T-helper 22 cell (primary cell): ENCODE measurements around the gene PNKD.

Experiments
- DNase-seq: peaks from one replicate; pipeline ENCODE4 v3.0.0-alpha.2; 2020; ENCODE audit warnings: low read depth

PNKD gene

DNA sequence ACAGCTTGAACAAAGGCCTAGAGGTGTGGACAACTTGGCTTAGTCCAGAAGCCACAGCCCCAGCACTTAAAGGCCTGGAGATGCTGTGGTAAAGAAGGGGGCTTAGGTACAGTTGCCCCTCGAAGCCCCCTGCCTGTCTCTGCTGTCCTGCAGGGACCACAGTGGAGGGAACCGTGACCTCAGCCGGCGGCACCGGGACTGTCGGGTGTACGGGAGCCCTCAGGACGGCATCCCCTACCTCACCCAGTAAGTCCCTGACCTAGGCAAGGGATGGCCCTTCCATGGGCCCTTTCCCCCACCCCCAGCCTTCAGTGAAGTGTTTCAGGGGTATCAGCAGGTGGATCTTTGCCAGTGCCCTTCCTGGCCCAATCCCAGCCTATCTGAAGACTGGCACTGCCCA, 71.1 kb downstream of the PNKD start:
- DNase-seq = no peak

DNA sequence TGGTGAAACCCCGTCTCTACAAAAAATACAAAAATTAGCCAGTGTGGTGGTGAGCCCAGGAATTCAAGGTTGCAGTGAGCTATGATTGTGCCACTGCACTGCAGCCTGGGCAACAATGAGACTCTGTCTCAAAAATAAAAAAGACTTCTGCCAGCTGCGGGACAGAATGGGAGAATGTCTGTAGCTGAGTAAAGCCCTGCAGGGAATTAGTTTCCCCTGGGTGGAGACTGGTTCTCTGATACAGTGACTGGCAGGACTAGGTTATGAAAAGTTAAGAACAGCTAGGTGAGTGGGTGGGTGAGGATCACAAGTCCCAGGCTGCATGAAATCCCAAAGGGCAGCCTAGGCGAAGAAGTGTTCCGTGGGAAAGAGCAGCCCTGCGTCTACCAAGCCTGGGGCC, 72.5 kb downstream of the PNKD start:
- DNase-seq = no peak

DNA sequence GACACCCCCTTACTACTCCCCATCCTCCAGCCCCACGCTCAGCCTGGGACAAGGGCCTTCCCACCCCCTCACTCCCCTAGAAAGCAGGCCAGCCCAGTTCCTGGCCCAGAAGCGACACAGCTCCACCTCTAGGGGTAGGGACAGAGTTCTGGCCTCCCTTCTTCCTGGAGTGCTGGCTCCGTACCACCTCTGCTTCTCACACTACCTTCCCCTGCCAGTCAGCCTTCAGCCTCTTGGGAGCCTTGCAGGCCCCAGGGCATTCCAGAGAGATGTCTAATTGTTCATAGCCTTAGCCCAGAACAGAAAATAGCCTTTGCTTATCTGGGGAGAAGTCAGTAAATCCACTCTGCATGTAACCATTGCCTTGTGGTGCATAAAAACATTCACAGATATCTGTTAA, 73.3 kb downstream of the PNKD start:
- DNase-seq = no peak

DNA sequence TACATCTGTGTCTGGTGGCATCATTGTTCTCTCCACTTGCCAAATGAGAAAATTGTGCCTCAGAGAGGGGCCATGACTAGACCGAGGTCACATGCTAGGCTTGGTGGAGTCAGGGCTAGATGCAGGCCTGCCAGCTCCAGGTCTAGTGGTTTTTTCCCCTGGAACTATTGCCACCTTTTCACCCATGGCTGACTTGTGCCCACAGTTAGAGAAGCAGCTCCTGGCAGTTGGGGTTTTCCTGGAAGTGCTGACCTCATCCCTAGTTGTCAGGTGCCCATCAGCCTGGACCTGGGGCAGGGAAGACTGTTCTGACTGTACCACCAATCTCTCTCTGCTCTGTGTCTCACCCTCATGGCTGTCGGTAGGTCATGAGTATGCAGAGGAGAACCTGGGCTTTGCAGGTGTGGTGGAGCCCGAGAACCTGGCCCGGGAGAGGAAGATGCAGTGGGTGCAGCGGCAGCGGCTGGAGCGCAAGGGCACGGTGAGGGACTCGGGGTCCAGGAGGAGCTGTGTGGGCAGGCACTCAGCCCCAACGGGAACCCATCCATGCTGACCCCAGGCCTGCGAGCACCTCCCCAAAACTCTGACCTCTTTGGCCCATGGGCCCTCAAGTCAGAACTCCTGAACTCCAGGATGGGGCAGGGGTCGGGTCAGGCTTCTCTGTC, 73.9 kb downstream of the PNKD start:
- DNase-seq = no peak

DNA sequence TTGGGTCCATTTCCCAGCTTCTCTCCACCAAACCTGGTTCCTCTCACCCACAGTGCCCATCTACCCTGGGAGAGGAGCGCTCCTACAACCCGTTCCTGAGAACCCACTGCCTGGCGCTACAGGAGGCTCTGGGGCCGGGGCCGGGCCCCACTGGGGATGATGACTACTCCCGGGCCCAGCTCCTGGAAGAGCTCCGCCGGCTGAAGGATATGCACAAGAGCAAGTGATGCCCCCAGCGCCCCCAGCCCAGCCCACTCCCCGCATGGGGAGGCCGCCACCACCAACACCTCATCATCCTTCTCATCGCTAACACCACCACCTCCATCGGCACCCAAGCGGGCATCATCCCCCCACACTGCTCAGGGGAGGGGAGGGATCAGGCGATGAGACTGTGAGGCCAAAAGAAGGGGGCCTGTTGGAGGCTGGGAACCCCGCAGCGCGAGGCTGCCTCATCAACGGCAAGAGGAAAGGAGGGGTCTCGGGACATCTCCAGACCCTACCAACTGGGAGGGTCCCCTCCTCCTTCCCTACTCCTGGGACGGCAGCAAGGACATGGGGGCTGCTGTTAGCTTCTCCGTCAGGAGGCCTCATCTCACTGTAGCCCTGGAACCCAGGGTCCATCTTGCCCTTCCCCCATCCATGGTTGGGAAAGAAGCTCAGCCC, 74.6 kb downstream of the PNKD start:
- DNase-seq = no peak

DNA sequence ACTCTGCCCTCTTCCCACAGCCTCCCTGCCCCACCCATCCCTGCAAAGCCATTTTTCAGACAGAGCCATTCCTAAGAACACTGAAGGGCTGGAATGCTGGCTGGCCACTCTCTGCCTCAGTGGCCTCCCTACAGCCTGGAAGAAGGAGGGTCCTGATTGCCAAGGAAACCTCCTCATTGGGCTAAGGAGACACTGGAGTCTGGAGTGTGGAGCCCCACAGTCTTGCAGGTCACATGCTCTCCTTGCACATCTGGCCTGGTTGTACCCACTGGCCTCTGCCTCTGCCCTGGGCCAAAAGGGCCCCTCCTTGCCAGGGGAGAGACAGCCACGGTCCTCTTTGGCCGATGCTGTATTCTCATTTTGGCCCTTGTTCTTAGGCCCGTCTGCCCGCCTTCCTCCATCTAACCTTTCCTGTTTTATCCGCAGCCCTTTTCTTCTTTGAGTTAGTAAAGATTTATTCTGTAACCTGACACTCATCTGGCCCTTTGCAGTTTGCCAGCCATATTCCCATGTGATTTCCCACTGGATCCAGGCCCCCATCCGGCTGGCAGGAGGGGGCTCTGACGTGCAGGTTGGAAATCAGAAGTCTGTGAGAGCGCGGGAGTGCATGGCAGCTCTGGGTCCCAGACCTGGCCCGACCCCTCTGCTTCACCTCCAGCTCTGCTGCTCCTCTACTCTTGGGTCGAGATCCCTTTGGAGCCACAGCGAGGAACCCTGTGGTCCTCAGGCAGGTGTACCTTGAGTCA, 75.3 kb downstream of the PNKD start:
- DNase-seq = no peak

DNA sequence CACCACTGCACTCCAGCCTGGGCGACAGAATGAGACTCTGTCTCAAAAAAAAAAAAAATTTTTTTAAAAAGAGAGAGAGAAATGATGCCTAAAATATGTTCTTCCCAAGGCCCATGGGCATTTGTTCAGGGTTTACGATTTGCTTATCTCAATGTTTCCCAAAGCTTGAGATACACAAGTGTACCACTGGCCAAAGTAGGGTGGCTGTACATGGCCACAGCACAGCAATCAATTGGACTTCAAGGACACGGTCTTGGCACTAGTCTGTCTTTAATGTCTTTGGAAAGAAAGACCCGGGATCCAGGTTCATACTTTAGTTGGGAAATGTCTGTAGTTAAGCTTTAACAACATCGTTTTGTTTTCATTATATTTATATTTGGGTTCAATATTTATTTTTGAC, 76.9 kb downstream of the PNKD start:
- DNase-seq = no peak

DNA sequence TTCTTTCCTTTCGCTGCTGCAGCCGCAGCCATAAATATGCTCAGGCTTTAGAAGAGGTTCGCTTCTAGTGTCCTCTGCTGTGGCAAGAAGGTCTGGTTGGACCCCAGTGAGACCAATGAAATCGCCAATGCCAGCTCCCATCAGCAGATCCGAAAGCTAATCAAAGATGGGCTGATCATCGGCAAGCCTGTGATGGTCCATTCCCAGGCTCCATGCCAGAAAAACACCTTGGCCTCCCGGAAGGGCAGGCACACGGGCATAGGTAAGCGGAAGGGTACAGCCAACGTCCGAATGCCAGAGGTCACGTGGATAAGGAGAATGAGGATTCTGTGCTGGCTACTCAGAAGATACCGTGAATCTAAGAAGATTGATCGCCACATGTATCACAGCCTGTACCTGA, 83.7 kb downstream of the PNKD start:
- no peak for DNase-seq

DNA sequence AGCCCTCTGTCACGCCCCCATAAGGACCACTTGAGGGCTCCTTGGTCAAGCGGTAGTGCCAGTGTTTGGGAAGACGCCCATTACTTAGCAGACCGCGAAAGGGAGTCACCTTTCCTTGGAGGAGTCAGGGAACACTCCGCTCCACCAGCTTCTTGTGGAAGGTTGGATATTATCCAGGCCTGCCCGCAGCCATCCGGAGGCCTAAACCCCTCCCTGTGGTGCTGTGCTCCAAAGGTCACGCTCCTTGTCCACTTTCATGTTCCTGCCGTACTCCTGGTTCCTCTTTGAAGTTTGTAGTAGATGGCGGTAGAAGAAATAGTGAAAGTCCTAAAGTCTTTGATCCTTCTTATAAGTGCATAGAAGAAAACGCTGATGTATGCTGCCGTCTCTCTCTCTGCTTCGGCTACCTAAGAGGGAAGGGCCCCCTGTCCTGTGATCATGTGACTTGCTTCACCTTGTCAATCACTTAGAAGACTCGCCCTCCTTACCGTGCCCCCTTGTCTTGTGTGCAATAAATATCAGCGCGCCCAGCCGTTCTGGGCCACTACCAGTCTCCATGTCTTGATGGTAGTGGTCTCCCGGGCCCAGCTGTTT, 84.6 kb downstream of the PNKD start:
- no peak for DNase-seq

DNA sequence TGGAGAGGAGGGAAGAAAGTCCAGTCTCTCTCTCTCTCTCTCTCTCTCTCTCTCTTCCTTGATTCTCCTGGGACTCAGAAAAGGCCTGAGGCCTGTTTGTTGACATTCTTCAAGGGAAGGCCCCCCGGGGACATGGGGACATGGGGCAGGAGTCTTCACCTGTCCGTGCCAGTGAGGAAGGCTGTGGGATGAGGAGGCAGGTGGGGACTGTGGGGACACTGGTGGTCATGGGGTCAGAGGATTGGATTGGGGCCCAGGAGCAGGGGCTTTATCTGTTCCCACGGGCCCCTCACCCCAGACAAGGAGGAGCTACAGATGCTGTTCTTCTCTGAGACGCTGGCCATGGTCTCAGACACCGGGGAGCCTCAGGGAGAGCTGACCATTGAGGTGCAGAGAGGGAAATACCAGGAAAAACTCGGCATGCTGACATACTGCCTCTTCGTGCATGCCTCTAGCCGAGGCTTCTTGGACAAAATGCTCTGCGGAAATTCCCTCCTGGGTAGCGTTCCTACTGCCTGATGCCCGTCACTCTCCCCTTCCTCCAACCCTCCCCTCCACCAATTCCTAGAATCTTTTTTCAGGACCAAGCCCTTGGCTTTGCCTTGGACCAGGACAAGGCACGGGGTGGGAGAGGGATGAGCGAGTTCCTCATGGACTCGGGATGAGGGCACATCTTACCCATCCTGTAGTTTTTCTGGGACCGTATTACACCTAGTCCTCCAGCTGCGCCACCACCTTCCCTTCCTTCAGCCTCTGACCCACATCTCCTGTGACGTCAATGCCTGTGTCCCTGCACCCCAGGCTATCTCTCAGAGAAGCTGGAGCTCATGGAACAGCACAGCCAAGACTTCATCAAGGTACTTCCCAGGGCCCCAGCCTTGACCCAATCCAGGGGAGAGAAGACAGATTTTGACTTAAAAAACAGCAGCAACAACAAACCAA, 87.2 kb downstream of the PNKD start:
- no peak for DNase-seq

DNA sequence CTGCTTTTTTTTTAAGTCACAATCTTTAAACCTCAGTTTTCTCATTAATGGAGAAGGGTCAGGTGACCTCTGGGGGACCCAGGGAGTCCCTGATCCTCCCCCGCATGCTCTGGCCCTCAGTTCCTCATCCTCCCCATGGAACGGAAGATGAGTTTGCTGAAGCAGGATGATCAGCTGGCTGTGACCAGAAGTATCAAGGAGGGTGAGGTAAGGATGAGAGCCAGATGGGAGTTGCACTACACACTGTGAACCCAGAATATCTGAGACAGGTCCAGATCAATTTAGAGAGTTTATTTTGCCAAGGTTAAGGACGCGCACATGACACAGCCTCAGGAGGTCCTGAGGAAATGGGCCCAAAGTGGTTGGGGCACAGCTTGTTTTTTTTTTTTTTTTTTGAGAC, 90.1 kb downstream of the PNKD start:
- no peak for DNase-seq

DNA sequence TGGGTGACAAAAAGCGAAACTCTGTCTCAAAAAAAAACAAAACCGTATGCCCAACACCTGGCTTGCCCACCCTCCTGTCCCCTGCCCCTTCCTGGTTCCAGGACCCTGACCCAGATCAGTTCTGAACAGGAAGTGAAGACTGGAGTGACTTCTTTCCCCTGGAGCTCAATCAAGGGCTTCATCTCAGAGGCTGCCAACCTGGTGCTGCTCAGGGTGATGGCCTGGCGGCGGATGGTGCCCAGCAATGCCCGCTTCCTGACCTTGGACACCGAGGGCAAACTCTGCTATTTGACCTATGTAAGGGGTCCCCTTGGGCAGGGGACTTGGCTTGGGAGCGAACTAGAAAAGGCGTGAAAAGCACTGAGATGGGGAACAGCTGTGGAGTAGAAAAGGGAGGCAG, 92.3 kb downstream of the PNKD start:
- DNase-seq = no peak

DNA sequence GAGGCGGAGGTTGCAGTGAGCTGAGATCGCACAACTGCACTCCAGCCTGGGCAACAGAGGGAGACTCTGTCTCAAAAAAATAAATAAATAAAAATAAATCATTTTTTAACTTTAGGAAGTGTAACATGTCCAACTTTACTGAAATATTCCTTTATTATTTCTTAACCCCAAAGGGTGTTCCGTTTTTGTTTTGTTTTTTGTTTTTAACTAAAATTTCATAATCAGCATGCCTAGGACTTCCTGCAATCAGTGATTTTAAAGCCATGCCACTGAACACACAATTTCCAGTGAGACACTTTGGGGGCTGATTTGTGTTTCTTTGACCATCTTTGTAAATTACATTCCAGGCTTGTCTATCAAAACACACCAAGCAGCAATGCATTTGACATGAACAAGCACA, 93.4 kb downstream of the PNKD start:
- no peak for DNase-seq

DNA sequence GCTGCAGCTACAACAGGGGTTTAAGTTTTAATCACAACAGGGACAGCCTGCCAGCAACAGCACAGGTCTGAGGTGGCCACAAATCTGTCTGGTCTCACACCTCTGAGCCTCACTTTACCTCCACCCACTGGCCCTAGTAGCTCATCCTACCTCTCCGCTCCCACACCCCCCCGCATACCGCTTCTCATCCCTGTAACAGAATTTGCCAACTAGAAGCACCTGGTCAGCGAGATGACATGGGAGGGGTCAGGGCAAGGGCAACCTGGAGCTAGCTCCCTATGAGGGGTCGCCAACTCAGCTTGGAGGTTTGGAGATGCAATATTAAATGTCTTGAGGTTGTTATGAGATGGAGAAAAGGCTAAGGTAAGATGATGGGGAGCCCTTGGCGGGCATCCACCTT, 93.9 kb downstream of the PNKD start:
- DNase-seq = no peak

DNA sequence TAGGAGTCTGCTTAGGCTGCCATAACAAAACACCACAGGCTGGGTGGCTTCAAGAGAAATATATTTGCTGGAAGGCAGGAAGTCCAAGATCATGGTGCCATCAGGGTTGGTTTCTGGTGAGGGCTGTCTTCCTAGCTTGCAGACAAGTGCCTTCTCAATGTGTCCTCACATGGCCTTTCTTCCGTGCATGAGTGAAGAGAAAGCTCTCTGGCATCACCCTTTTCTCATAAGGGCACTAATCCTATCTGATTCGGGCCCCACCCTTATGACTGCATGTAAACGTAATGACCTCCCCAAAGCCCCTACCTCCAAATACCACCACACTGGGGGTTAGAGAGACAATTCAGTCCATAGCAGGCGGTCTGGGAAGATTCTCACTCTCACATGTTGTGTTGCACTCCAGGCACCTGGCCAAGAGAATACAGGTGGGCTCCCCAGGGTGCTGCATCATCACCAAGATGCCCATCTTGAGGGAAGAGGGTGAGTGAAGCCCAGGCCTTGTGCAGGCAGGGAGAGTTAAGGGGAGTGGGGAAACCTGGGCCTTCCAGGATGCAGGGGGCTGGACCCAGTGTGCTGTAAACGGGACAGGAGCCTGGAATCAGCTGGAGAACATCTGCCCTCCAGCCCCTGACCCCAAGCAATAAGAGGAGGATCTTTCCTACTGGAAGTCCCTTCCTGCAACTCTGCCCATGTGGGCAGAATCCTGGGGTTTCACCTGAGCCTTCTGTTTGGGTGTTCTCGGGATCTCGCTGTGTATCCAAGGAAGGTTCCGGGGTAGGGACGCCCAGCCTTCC, 96.5 kb downstream of the PNKD start:
- DNase-seq = no peak

DNA sequence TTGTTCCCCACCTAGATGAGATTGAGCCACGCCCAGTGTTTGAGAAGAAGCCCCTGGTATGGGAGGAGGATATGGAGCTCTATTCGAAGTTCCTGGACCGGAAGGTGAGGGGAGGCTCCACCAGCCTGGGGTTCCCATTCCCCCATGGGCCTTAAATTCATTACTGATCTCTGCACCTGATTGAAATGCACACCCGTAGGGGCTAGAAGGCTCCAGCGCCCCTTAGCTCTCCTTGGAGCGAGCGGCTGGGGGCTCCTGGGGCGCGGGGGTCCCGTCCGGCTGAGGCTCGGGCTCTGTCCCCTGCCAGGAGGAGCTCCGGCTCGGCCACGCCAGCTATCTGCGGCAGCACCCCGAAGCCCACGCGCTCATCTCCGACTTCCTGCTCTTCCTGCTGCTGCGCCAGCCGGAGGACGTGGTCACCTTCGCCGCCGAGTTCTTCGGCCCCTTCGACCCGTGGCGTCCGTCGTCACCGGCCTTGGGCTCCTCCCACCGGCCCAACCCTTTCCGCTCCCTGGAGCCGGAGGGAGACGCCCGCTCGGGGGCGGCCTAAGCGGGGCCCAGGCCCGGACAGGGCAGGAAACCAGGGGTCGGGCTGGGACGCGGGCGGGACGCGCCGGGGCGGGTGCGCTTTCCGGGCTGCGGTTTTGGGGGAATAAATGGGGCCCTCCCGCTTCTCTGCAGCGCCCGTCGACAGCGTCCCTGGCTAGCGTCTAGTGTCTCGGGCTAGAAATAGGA, 97.3 kb downstream of the PNKD start:
- peak; percentile 56 for DNase-seq

DNA sequence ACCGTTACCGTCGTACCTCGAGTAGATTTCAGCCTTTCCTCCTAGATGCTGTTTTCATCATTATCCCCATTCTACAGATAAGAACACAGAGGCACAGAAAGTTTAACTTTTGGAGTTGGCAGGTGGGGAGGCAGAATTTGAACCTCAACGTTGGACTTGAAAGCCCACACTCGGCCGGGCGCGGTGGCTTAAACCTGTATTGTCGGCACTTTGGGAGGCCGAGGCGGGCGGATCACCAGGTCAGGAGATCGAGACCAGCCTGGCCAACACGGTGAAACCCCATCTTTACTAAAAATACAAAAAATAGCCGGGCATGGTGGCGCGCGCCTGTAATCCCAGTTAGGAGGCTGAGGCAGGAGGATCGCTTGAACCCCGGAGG, 97.8 kb downstream of the PNKD start:
- DNase-seq = no peak

DNA sequence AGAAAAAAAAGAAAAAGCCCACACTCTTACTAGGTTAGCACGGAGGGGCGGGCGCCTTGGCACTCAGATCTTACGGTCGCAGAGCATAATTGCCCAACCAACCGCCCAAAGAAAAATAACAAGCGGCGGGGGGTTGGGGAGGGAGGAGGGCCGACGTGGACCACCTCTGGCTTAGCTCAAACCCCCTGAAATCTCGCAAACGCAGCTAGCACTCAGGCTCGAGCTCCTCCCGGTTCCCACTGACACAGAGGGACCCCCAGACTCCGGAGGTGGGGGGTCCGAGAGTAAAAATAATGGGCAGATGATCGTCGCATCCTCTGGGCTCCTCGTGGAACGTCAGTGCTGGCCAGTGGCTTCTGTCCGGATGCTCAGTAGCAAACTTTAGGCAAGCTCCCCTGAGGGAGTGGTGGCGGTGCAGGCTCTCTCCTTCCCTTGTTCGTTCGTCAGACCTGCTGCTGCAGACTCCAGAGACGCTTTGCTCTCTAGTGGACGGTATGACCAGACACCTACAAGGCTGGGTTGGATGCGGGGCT, 98.4 kb downstream of the PNKD start:
- no peak for DNase-seq

DNA sequence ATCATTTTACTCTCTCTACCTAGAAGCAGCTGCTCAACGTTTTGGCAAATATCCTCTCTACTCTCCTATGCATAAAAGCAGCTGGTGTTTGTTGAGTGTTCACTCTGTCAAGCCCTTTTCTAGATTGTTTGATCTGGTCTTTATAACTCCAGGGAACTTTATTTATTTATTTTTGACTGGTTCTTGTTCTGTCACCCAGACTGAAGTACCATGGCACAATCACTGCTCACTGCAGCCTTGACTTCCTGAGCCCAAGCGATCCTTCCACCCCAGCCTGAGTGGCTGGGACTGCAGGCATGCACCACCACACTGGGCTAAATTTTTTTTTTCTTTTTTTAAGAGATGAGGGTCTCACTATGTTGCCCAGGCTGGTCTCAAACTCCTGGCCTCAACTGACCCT, 99.0 kb downstream of the PNKD start:
- DNase-seq = no peak

DNA sequence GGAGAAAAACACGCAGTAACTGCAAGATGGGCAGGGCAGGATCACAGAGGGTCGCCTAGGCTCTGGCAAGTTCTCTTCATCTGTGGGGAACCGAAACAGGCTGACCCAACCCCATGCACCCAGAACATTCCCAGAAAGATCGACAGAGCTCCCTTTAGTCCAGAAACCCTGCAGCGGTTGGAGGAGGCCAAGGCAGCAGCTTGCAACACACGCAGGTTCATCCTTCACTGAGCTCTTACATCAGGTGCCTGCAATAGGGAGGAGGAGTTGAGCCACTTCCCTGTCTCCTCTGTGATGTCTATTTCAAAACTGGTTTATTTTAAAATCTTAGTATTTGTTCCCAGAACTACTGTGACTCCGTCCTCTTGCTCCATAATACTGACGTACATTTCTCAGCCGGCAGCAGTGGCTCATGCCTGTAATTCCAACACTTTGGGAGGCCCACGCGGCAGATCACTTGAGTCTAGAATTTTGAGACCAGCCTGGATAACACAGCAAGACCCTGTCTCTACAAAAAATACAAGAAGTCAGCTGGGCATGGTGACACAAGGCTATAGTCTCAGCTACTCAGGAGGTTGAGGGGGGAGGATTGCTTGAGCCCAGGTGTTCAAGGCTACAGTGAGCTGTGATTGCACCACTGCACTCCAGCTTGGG, 100.2 kb downstream of the PNKD start:
- no peak for DNase-seq
